OCI-LY7 (cell line): ENCODE data around the gene DCTN3.

Source experiments
- EZH2phosphoT487 ChIP-seq: fragments of 200-600 bp; sonication (generic); IDR thresholded peaks from 2 replicates; pipeline ENCODE4 v1.6.1; 2018; ENCODE audit warnings: low read depth, borderline replicate concordance, mild to moderate bottlenecking, mixed run types, antibody characterized with exemption, low read length, moderate library complexity, mixed read lengths
- TF ChIP-seq, protein P1 (sequence below): fragments of 200-600 bp; sonication (generic); conservative IDR thresholded peaks from 2 replicates; pipeline ENCODE4 v1.5.1; 2014; ENCODE audit warnings: mild to moderate bottlenecking, antibody characterized with exemption, low read length, moderate library complexity, mixed read lengths

DNA sequence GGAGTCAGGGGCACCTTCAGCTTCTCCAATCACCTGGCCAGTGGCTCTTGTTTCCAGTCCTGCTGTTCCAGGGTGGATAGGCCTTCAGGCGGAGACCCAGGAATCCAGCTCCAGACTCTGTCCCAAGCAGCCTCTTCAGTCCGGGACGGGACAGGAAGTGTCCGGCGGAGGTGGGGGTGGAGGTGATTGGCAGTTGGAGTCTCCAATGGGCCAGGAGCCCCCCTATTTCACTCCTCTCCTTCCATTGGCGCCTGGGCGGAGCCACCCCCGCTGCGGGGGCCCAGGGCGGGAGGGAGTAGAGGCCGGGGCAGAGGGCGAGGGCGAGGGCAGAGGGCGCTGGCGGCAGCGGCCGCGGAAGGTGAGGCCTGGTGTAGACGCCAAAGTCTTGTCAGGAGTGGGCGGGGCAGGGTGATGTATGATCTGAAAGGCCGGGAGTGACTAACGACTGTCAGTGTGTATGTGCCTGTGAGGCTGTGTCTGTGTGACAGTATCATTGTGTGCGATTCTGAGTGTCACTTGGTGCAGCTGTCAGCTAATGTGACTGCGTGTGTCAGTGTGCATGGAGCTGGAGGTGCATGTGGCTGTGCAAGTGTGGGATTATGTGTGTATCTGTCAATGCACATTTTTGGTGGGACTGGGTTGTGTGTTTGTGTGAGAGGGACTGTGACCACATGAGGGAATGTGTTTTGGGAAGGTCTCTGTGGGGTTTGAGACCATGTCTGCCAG lies 31.7 kb upstream of the DCTN3 start, which contains the start of gene IL11RA:
- no peak for TF ChIP-seq EZH2phosphoT487
- TF ChIP-seq, protein P1, sequence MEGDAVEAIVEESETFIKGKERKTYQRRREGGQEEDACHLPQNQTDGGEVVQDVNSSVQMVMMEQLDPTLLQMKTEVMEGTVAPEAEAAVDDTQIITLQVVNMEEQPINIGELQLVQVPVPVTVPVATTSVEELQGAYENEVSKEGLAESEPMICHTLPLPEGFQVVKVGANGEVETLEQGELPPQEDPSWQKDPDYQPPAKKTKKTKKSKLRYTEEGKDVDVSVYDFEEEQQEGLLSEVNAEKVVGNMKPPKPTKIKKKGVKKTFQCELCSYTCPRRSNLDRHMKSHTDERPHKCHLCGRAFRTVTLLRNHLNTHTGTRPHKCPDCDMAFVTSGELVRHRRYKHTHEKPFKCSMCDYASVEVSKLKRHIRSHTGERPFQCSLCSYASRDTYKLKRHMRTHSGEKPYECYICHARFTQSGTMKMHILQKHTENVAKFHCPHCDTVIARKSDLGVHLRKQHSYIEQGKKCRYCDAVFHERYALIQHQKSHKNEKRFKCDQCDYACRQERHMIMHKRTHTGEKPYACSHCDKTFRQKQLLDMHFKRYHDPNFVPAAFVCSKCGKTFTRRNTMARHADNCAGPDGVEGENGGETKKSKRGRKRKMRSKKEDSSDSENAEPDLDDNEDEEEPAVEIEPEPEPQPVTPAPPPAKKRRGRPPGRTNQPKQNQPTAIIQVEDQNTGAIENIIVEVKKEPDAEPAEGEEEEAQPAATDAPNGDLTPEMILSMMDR = no peak
